Measurements from ENCODE around the gene MAP3K15. TPM values are rescaled to one million over a fixed set of nuclear protein-coding genes. Genes with fewer than 3 reads are reported as not detected.

The MAP3K15 gene
- total and polyA plus RNA-seq, 2 of the 13 experiments (the other 11 are each of a cell fraction or from before 2014, with no cell fraction given): 3.9 to 6.4 TPM

GRCh38 chrX:19543020-19543715 is 27.9 kb upstream of the MAP3K15 start:
- intact Hi-C loops (cut with micrococcal nuclease; ENCODE audit: unreplicated experiment): no loop called here
- Histone ChIP-seq H3K9me3 (ENCODE audit: low read length) (no peaks in the 10 kb centered on the region), H3K4me3 (replicated peaks in 1 of 3; ENCODE audit: insufficient read depth in 1 of 3, low read depth in 2 of 3, low read length in 3 of 3) (no peak overlapping the region), H3K36me3 (replicated peaks in 1 of 2; ENCODE audit: control insufficient read depth in 1 of 2, insufficient read depth in 2 of 2, low read length in 2 of 2) (no peaks in the 10 kb centered on the region; a peak in 2 of 5 replicates), H3K9ac (ENCODE audit: insufficient read depth, low read depth, low read length) (no peak overlapping the region), H3K27ac (ENCODE audit: extremely low read length, insufficient read depth, low read length) (no peak overlapping the region), H3K4me1 (ENCODE audit: insufficient read depth, low read length) (no peaks in the 10 kb centered on the region), H3K79me2 (ENCODE audit: insufficient read depth, low read length) (no peaks in the 10 kb centered on the region), H3K4me2 (ENCODE audit: low read depth, low read length) (no peak overlapping the region), H4K20me1 (ENCODE audit: insufficient read depth, low read length) (no peaks in the 10 kb centered on the region), H2AFZ (ENCODE audit: low read length) (no peak overlapping the region), H3K27me3 (ENCODE audit: control insufficient read depth in 1 of 2, insufficient read depth in 2 of 2, low read length in 2 of 2) (no peaks in the 10 kb centered on the region)
- FAIRE-seq: no peak
- no TSS peak for BruUV-seq (replicated peaks)
- in situ Hi-C loops (cut with HindIII; ENCODE audit: extremely low pct_ligation_motif_present, low pct_unique_long_range_greater_than_20kb): loop anchor here (10.0 kb wide), 1 partner anchor 342 kb away; the partner anchor contains the start of gene SH3KBP1
- ChIA-PET CTCF (ENCODE audit: low intra/inter-chr PET ratio, low total read pairs) (no interaction called here), POLR2A (no interaction called here)
- no peak for DNase-seq (ENCODE audit: low spot score)
- 93% methylated on average over 8 of the region's 9 CpGs for WGBS (ENCODE audit: low lambda C conversion rate)
- TF ChIP-seq SMARCE1 (IDR thresholded peaks at IDR 0.05; ENCODE audit: borderline replicate concordance): no peak
- TF ChIP-seq ZNF792 (CRISPR knock-in tag; IDR thresholded peaks at IDR 0.05): no peak
- TF ChIP-seq RFX3 (CRISPR knock-in tag; IDR thresholded peaks at IDR 0.05): no peak
- no peak for TF ChIP-seq KDM5A (IDR thresholded peaks at IDR 0.05; ENCODE audit: borderline replicate concordance, low read length)
- no peak for TF ChIP-seq HDAC1 (CRISPR knock-in tag; IDR thresholded peaks at IDR 0.05)
- no peak for TF ChIP-seq ZNF329 (CRISPR knock-in tag; IDR thresholded peaks at IDR 0.05; ENCODE audit: low read depth)
- TF ChIP-seq ZNF558 (CRISPR knock-in tag; IDR thresholded peaks at IDR 0.05; ENCODE audit: borderline replicate concordance): no peak
- TF ChIP-seq MNT (IDR thresholded peaks at IDR 0.05): no peak
- no peak for TF ChIP-seq SRSF4 (IDR thresholded peaks at IDR 0.05; ENCODE audit: low read depth, low read length, poor library complexity, severe bottlenecking)
- no peak for TF ChIP-seq MLXIP (CRISPR knock-in tag; IDR thresholded peaks at IDR 0.05; ENCODE audit: borderline replicate concordance)
- TF ChIP-seq ZKSCAN5 (CRISPR knock-in tag; IDR thresholded peaks at IDR 0.05): no peak
- TF ChIP-seq SOX6 (IDR thresholded peaks at IDR 0.05): no peak
- no peak for TF ChIP-seq SOX6 (CRISPR knock-in tag; IDR thresholded peaks at IDR 0.05)
- no peak for TF ChIP-seq ZNF431 (CRISPR knock-in tag; IDR thresholded peaks at IDR 0.05; ENCODE audit: borderline replicate concordance, low read depth)
- no peak for TF ChIP-seq ZNF317 (CRISPR knock-in tag; IDR thresholded peaks at IDR 0.05)
- no peak for TF ChIP-seq U2AF1 (optimal IDR thresholded peaks at IDR 0.05; ENCODE audit: low read depth, low read length)
- TF ChIP-seq DBP (CRISPR knock-in tag; IDR thresholded peaks at IDR 0.05; ENCODE audit: not compliant biosample characterization): no peak
- TF ChIP-seq SP4 (CRISPR knock-in tag; IDR thresholded peaks at IDR 0.05): no peak
- TF ChIP-seq HNF4A (CRISPR knock-in tag; IDR thresholded peaks at IDR 0.05): no peak
- TF ChIP-seq MEIS2 (CRISPR knock-in tag; IDR thresholded peaks at IDR 0.05): no peak
- no peak for TF ChIP-seq ZSCAN20 (CRISPR knock-in tag; IDR thresholded peaks at IDR 0.05; ENCODE audit: borderline replicate concordance)
- no peak for ATAC-seq
